Keratinocyte (primary cell): ENCODE results near the gene RASAL2. TPM values are rescaled to one million over a fixed set of nuclear protein-coding genes. Genes with fewer than 3 reads are reported as not detected.

ENCODE experiments used
- DNase-seq: peaks from one replicate; pipeline ENCODE4 v3.0.0-alpha.2; 2011; ENCODE audit warnings: low read depth, missing footprints, low spot score
- FAIRE-seq: peaks from 2 replicates; lab custom pipeline; 2011; peaks lifted over from hg19 to GRCh38; lab: Jason Lieb, UNC
- H2AFZ ChIP-seq: 2 replicates; pipeline ENCODE4 v1.6.0; 2012; ENCODE audit warnings: low read length, control low read depth, inconsistent platforms; ENCODE audit not compliant: control insufficient read depth
- H3K27ac ChIP-seq: 2 replicates; pipeline ENCODE4 v1.5.1; 2011; ENCODE audit warnings: low read length; ENCODE audit not compliant: control insufficient read depth, insufficient read depth
- H3K27me3 ChIP-seq: 3 replicates; pipeline ENCODE4 v1.6.0; 2011; ENCODE audit warnings: low read length; ENCODE audit not compliant: control insufficient read depth, insufficient read depth; ENCODE audit errors: extremely low read depth
- H3K36me3 ChIP-seq, 2 experiments: 2 replicates in 1 of 2; 3 replicates in 1 of 2; pipeline ENCODE4 v1.5.1; 2011; ENCODE audit warnings: low read length in 2 of 2, mild to moderate bottlenecking in 1 of 2; ENCODE audit not compliant: control insufficient read depth in 2 of 2, insufficient read depth in 2 of 2; ENCODE audit errors: extremely low read depth in 1 of 2
- H3K4me1 ChIP-seq: 3 replicates; pipeline ENCODE4 v1.5.1; 2011; ENCODE audit warnings: low read length; ENCODE audit not compliant: control insufficient read depth, insufficient read depth; ENCODE audit errors: extremely low read depth
- H3K4me2 ChIP-seq: 3 replicates; pipeline ENCODE4 v1.6.0; 2011; ENCODE audit warnings: low read depth, low read length; ENCODE audit not compliant: control insufficient read depth, insufficient read depth; ENCODE audit errors: extremely low read depth
- H3K4me3 ChIP-seq, 3 experiments: fragments of 200-600 bp in 1 of 3; sonication (generic) in 1 of 3; 2 replicates in 2 of 3; 3 replicates in 1 of 3; pipeline ENCODE4 v1.5.1; 2011 to 2016; ENCODE audit warnings: low read length in 3 of 3, mild to moderate bottlenecking in 3 of 3, control low read depth in 2 of 3, inconsistent platforms in 1 of 3, low read depth in 1 of 3, mixed read lengths in 1 of 3, mixed run types in 1 of 3, moderate library complexity in 1 of 3; ENCODE audit not compliant: control insufficient read depth in 2 of 3, insufficient read depth in 2 of 3; ENCODE audit errors: extremely low read depth in 1 of 3
- H3K79me2 ChIP-seq: 2 replicates; pipeline ENCODE4 v1.6.0; 2012; ENCODE audit warnings: low read length; ENCODE audit not compliant: control insufficient read depth, insufficient read depth
- H3K9ac ChIP-seq: 3 replicates; pipeline ENCODE4 v1.6.0; 2011; ENCODE audit warnings: low read length; ENCODE audit not compliant: control insufficient read depth, insufficient read depth; ENCODE audit errors: extremely low read depth
- H3K9me1 ChIP-seq: 3 replicates; pipeline ENCODE4 v1.6.0; 2011; ENCODE audit warnings: low read length; ENCODE audit not compliant: control insufficient read depth, insufficient read depth; ENCODE audit errors: extremely low read depth
- H3K9me3 ChIP-seq: 2 replicates; pipeline ENCODE4 v1.5.1; 2012; ENCODE audit warnings: low read depth, low read length; ENCODE audit not compliant: control insufficient read depth
- H4K20me1 ChIP-seq: 3 replicates; pipeline ENCODE4 v1.6.0; 2011; ENCODE audit warnings: low read length; ENCODE audit not compliant: control insufficient read depth, insufficient read depth; ENCODE audit errors: extremely low read depth
- EZH2 ChIP-seq: IDR thresholded peaks from one replicate; pipeline ENCODE4 v1.6.1; 2012; ENCODE audit warnings: inconsistent platforms, mild to moderate bottlenecking, low read length, moderate library complexity
- dilution Hi-C: fragments of 300-500 bp; cut with MboI; formaldehyde crosslinking; loops from one replicate; pipeline ENCODE4 v1.7.0; 2020; ENCODE audit warnings: low sequenced_read_pairs; ENCODE audit not compliant: extremely low pct_ligation_motif_present
- polyA plus RNA-seq, 5 experiments: library from polyadenylated mRNA; depleted of rRNA in 3 of 5; stranded (reverse) in 3 of 5; stranded (forward) in 1 of 5; unstranded in 1 of 5; fragments of >200 nt; gene quantifications; 1 replicate in 1 of 5; 2 replicates in 3 of 5; 3 replicates in 1 of 5; pipeline versions ENCODE4 v1.2.1 to v1.2.3, GENCODE V29; 2011 to 2012; ENCODE audit warnings: missing spikeins in 2 of 5, low read depth in 1 of 5, low replicate concordance in 1 of 5
- TF ChIP-seq, protein P1 (sequence below), 3 experiments: IDR thresholded peaks in 1 of 3; conservative IDR thresholded peaks in 1 of 3; optimal IDR thresholded peaks in 1 of 3; 2 replicates in 2 of 3; 3 replicates in 1 of 3; pipeline versions ENCODE3 to v1.5.1; 2011; ENCODE audit warnings: low read length in 3 of 3, mild to moderate bottlenecking in 3 of 3, moderate library complexity in 2 of 3, control low read depth in 1 of 3, inconsistent platforms in 1 of 3; ENCODE audit not compliant: insufficient read depth in 2 of 3; ENCODE audit errors: extremely low read depth in 1 of 3

The RASAL2 gene
- polyA plus RNA-seq, 1 donor (not counting 4 experiments of a cell fraction or from before 2014, with no cell fraction given), result 27.2 TPM

DNA sequence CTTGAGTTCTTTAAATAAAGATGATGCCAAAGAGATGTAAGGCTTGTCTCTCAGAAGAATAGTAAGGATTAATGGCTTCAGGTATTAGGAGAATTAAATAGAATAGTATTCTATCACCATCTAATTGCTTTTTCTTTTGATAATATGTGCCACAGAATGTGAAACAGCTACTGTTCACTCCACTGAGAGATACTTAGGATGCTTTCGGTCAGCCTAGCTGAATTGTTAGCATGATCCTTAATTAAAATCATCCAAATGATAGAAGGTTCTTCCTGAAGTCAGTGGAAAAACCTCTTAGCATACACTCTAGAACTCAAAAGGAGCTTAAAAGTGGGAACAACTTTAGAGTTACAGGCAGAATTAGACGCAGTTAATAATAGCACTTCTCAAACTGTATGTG is 97.0 kb downstream of the RASAL2 start:
- Histone ChIP-seq H4K20me1 (no peaks in the 10 kb centered on the region), H3K27ac (no peak overlapping the region), H3K79me2 (peaks cover 72% of the 10 kb centered on the region), H2AFZ (no peak overlapping the region), H3K9ac (no peak overlapping the region), H3K27me3 (no peaks in the 10 kb centered on the region), H3K9me1 (no peaks in the 10 kb centered on the region), H3K4me2 (no peak overlapping the region), H3K4me1 (peaks cover 8% of the 10 kb centered on the region), H3K36me3 (no peaks in the 10 kb centered on the region), H3K4me3 (no peak overlapping the region), H3K9me3 (no peaks in the 10 kb centered on the region)
- FAIRE-seq (no peak), DNase-seq (no peak)
- TF ChIP-seq EZH2, result no peak
- TF ChIP-seq, protein P1, sequence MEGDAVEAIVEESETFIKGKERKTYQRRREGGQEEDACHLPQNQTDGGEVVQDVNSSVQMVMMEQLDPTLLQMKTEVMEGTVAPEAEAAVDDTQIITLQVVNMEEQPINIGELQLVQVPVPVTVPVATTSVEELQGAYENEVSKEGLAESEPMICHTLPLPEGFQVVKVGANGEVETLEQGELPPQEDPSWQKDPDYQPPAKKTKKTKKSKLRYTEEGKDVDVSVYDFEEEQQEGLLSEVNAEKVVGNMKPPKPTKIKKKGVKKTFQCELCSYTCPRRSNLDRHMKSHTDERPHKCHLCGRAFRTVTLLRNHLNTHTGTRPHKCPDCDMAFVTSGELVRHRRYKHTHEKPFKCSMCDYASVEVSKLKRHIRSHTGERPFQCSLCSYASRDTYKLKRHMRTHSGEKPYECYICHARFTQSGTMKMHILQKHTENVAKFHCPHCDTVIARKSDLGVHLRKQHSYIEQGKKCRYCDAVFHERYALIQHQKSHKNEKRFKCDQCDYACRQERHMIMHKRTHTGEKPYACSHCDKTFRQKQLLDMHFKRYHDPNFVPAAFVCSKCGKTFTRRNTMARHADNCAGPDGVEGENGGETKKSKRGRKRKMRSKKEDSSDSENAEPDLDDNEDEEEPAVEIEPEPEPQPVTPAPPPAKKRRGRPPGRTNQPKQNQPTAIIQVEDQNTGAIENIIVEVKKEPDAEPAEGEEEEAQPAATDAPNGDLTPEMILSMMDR (optimal IDR thresholded peaks at IDR 0.05 in 1 of 3, IDR thresholded peaks at IDR 0.05 in 1 of 3, conservative IDR thresholded peaks at IDR 0.05 in 1 of 3; ENCODE audit: extremely low read depth in 1 of 3, insufficient read depth in 2 of 3, low read length in 3 of 3), result no peak
- dilution Hi-C loops, result no loop called here

DNA sequence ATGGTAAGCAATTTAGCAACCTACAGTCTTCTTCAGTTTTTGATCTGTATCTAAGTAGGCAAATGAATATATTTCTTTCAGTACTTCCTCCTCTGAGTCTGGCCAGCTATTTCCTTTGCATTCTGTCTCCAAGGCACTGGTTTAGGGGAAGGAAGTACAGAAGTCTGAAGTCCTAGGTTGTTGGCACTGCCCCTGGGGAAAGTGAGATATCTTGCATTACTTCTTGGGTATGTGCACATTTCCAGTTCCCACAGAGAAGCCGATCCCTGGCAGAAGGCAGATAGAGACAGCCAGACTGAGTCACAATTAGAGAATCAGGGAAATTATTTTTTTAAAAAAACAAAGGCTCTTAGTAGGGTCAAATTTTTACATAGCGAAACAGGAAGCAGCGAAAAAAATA is 98.8 kb downstream of the RASAL2 start:
- Histone ChIP-seq H4K20me1 (no peaks in the 10 kb centered on the region), H3K4me3 (peak overlapping the region in 2 of 3 experiments; percentile 32 to 36), H2AFZ (peak overlapping the region; percentile 10), H3K36me3 (no peaks in the 10 kb centered on the region), H3K9ac (peak overlapping the region; percentile 31), H3K4me2 (peak overlapping the region; percentile 74), H3K27me3 (no peaks in the 10 kb centered on the region), H3K9me1 (no peaks in the 10 kb centered on the region), H3K9me3 (no peaks in the 10 kb centered on the region), H3K79me2 (peaks cover 66% of the 10 kb centered on the region), H3K27ac (peak overlapping the region; percentile 63), H3K4me1 (peaks cover 13% of the 10 kb centered on the region)
- no peak for TF ChIP-seq EZH2
- TF ChIP-seq, protein P1 (optimal IDR thresholded peaks at IDR 0.05 in 1 of 3, IDR thresholded peaks at IDR 0.05 in 1 of 3, conservative IDR thresholded peaks at IDR 0.05 in 1 of 3; ENCODE audit: extremely low read depth in 1 of 3, insufficient read depth in 2 of 3, low read length in 3 of 3), result no peak
- DNase-seq (peak; percentile 42), FAIRE-seq (peak; percentile 85)
- dilution Hi-C loops, result no loop called here
